OCI-LY7 (cell line): ENCODE measurements around the gene RPUSD2. TPM values are rescaled to one million over a fixed set of nuclear protein-coding genes. Genes with fewer than 3 reads are reported as not detected.

Source experiments
- BruUV-seq: library from RNA; stranded (reverse); fragments of 400-500 nt; replicated peaks from 2 replicates; lab custom pipeline; 2021; lab: Mats Ljungman, UMichigan
- CTCF ChIA-PET: fragments of 300-600 bp; sonication (Branson Sonifier 250); formaldehyde crosslinking; loops from one replicate; lab custom pipeline; 2022; ENCODE audit warnings: antibody characterized with exemption; ENCODE audit not compliant: unreplicated experiment; lab: Charles Lee
- POLR2A ChIA-PET: fragments of 300-600 bp; sonication (Branson Sonifier 250); formaldehyde crosslinking; loops from one replicate; lab custom pipeline; 2022; ENCODE audit warnings: antibody characterized with exemption; lab: Charles Lee
- DNase-seq: peaks from one replicate; pipeline ENCODE4 v3.0.0-alpha.2; 2015; ENCODE audit warnings: low spot score
- H2AFZ ChIP-seq: fragments of 200-600 bp; sonication (generic), shearing (Covaris generic); 2 replicates; pipeline ENCODE4 v1.6.1; 2014; ENCODE audit warnings: mild to moderate bottlenecking, antibody characterized with exemption, low read length, moderate library complexity
- H3K27ac ChIP-seq: fragments of 200-600 bp; sonication (generic); 2 replicates; pipeline ENCODE4 v1.5.1; 2014; ENCODE audit warnings: mixed run types, low read depth, mild to moderate bottlenecking, moderate library complexity, low read length, inconsistent platforms; ENCODE audit not compliant: poor library complexity, severe bottlenecking
- H3K36me3 ChIP-seq: fragments of 200-600 bp; sonication (generic); 2 replicates; pipeline ENCODE4 v1.6.1; 2014; ENCODE audit warnings: mild to moderate bottlenecking, antibody characterized with exemption, low read length, moderate library complexity, mixed read lengths; ENCODE audit not compliant: insufficient read depth
- H3K4me1 ChIP-seq: fragments of 200-600 bp; sonication (generic); 2 replicates; pipeline ENCODE4 v1.5.1; 2014; ENCODE audit warnings: mild to moderate bottlenecking, low read length; ENCODE audit not compliant: insufficient read depth, poor library complexity, severe bottlenecking
- H3K4me2 ChIP-seq: fragments of 200-600 bp; sonication (generic); 2 replicates; pipeline ENCODE4 v1.6.1; 2014; ENCODE audit warnings: mild to moderate bottlenecking, low read length
- H3K4me3 ChIP-seq: fragments of 200-600 bp; sonication (generic); 2 replicates; pipeline ENCODE4 v1.5.1; 2014; ENCODE audit warnings: mild to moderate bottlenecking, low read depth, low read length; ENCODE audit not compliant: poor library complexity, severe bottlenecking
- H3K79me2 ChIP-seq: fragments of 200-600 bp; sonication (generic); 2 replicates; pipeline ENCODE4 v1.6.1; 2016; ENCODE audit warnings: low read depth, mild to moderate bottlenecking, low read length, moderate library complexity, mixed read lengths; ENCODE audit not compliant: insufficient read depth
- H3K9me2 ChIP-seq: fragments of 200-600 bp; sonication (generic); 2 replicates; pipeline ENCODE4 v1.6.1; 2016; ENCODE audit warnings: mild to moderate bottlenecking, low read length, mixed read lengths; ENCODE audit not compliant: insufficient read depth
- H3K9me3 ChIP-seq: fragments of 200-600 bp; sonication (generic); 2 replicates; pipeline ENCODE4 v1.6.1; 2014; ENCODE audit warnings: mild to moderate bottlenecking, mixed run types, low read length, mixed read lengths
- H4K20me1 ChIP-seq: fragments of 200-600 bp; sonication (generic); 2 replicates; pipeline ENCODE4 v1.6.1; 2014; ENCODE audit warnings: mild to moderate bottlenecking, antibody characterized with exemption, low read length, moderate library complexity, mixed read lengths; ENCODE audit not compliant: insufficient read depth
- CTCF ChIP-seq: fragments of 200-600 bp; sonication (generic); conservative IDR thresholded peaks from 2 replicates; pipeline ENCODE4 v1.5.1; 2014; ENCODE audit warnings: mild to moderate bottlenecking, antibody characterized with exemption, low read length, moderate library complexity, mixed read lengths
- EZH2phosphoT487 ChIP-seq: fragments of 200-600 bp; sonication (generic); IDR thresholded peaks from 2 replicates; pipeline ENCODE4 v1.6.1; 2018; ENCODE audit warnings: low read depth, borderline replicate concordance, mild to moderate bottlenecking, mixed run types, antibody characterized with exemption, low read length, moderate library complexity, mixed read lengths
- intact Hi-C: fragments of 100-400 bp; cut with micrococcal nuclease; formaldehyde crosslinking; loops from one replicate; pipeline ENCODE4 v1.10.0; 2022; ENCODE audit not compliant: unreplicated experiment
- total RNA-seq, 2 experiments: library from RNA; depleted of rRNA in 1 of 2; stranded (reverse); fragments of >200 nt in 1 of 2; shearing (Covaris generic) in 1 of 2; gene quantifications; 2 replicates each; pipeline ENCODE4 v1.2.3, GENCODE V29; 2014 to 2022

RPUSD2 gene
- total RNA-seq, 2 experiments from 2014 or later: 18.9 to 26.4 TPM

DNA sequence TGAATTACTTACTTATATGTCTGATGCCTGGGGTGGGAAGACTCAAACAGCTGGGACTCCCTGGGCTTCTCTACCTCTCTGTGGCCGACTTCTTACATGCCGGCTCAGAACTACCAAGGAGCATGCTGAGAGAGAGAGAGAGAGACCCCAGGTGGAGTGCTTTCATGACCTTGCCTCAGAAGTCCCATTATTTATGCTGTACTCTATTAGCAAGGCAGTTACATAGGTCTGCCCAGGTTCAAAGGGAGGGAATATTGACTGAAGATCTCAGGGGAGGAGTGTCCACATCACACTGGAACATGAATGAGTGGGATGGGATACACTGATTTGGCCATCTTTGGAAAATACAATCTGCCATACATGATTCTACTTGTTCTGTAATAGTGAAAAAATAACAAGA lies 20.5 kb upstream of the RPUSD2 start:
- Histone ChIP-seq H3K4me2 (no peak overlapping the region), H3K36me3 (peaks cover 4% of the 10 kb centered on the region; the same call in 1 of the 2 replicates), H3K4me1 (peaks cover 42% of the 10 kb centered on the region), H3K27ac (no peak overlapping the region), H3K9me3 (no peaks in the 10 kb centered on the region), H4K20me1 (no peaks in the 10 kb centered on the region), H3K4me3 (no peak overlapping the region), H3K79me2 (no peaks in the 10 kb centered on the region), H3K9me2 (no peaks in the 10 kb centered on the region), H2AFZ (no peak overlapping the region)
- TF ChIP-seq EZH2phosphoT487 (no peak), CTCF (no peak)
- BruUV-seq: no TSS peak
- intact Hi-C loops: no loop called here
- CTCF ChIA-PET: no interaction called here
- POLR2A ChIA-PET: interaction anchor here (0.5 to 1.7 kb wide), 3 partner anchors 16 to 209 kb away, joined by 3 to 5 read pairs (median 3); partner anchors contain the start of genes CCDC32 and RPUSD2
- DNase-seq: no peak

DNA sequence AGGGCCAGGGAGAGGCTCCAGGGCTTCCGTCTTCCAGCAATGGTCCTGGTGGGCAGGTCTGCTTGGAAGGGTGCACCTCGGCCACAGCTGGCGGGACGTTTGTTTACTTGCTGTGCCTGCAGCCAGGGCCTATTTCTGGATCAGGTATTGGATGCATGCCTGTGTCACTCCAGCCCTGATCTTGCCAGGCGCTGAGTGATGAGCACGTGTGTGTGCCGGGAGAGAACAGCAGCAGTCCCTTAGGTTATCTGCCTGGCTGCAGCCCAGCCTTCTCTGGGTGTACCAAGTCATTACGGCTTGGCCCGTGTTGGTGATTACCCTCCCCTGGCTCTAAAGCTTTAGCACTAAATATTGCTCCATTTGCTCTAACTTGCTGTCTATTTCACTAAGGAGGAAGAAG lies 19.2 kb upstream of the RPUSD2 start:
- no peak for DNase-seq
- Histone ChIP-seq H3K27ac (peak overlapping the region; percentile 35), H2AFZ (no peak overlapping the region), H3K9me2 (no peaks in the 10 kb centered on the region), H3K4me1 (peaks cover 36% of the 10 kb centered on the region), H3K4me2 (peak overlapping the region; percentile 55), H3K79me2 (no peaks in the 10 kb centered on the region), H3K36me3 (peaks cover 6% of the 10 kb centered on the region), H3K4me3 (peak overlapping the region; percentile 3), H3K9me3 (no peaks in the 10 kb centered on the region), H4K20me1 (no peaks in the 10 kb centered on the region)
- no peak for TF ChIP-seq EZH2phosphoT487
- POLR2A ChIA-PET: interaction anchor here (1.1 to 1.2 kb wide), 2 partner anchors 15 to 42 kb away, joined by 3 to 7 read pairs; partner anchors contain the start of gene CCDC32
- CTCF ChIA-PET: interaction anchor here (1.0 kb wide), 1 partner anchor 15 kb away, joined by 3 read pairs; the partner anchor contains the start of gene CCDC32
- intact Hi-C loops: no loop called here
- BruUV-seq: no TSS peak

- Histone ChIP-seq H3K9me3 (no peaks in the 10 kb centered on the region), H3K79me2 (no peaks in the 10 kb centered on the region), H3K36me3 (peaks cover 12% of the 10 kb centered on the region), H3K9me2 (no peaks in the 10 kb centered on the region), H4K20me1 (no peaks in the 10 kb centered on the region), H3K27ac (peak overlapping the region; percentile 35), H3K4me1 (peaks cover 35% of the 10 kb centered on the region), H2AFZ (no peak overlapping the region; the same call in 1 of the 2 replicates), H3K4me3 (peak overlapping the region; percentile 3), H3K4me2 (peak overlapping the region; percentile 55)
- POLR2A ChIA-PET: interaction anchor here (0.6 to 1.2 kb wide), 3 partner anchors 14 to 277 kb away, joined by 3 to 7 read pairs (median 3); partner anchors contain the start of gene CCDC32
- CTCF ChIA-PET: interaction anchor here (1.0 kb wide), 1 partner anchor 14 kb away, joined by 3 read pairs; the partner anchor contains the start of gene CCDC32
- TF ChIP-seq CTCF (no peak), EZH2phosphoT487 (no peak)
- peak; percentile 64 for DNase-seq
- intact Hi-C loops: no loop called here
- BruUV-seq: no TSS peak
Measured at GRCh38 chr15:40550341-40551037, 18.6 kb upstream of the RPUSD2 start.
